Panc1 (cell line): ENCODE measurements around the gene RNU1-4. TPM values are rescaled to one million over a fixed set of nuclear protein-coding genes. Genes with fewer than 3 reads are reported as not detected.
A peak's percentile ranks its signal among the peaks of the same experiment; 100 is the strongest.
"Not testable (repeated sequence)": the region's sequence is repeated elsewhere in the genome, so short reads cannot be mapped to it uniquely, and the experiment has no call there.

ENCODE experiments used
- ATAC-seq: fragments of 200-7000 bp; cut with Tn5 transposase; 2 replicates; pipeline ENCODE4 v1.9.1; 2020; ENCODE audit warnings: mild to moderate bottlenecking, moderate library complexity
- BruUV-seq: library from RNA; stranded (reverse); fragments of 400-500 nt; replicated peaks from 2 replicates; lab custom pipeline; 2021; lab: Mats Ljungman, UMichigan
- CTCF ChIA-PET: fragments of 300-600 bp; sonication (Branson Sonifier 250); formaldehyde crosslinking; loops from one replicate; lab custom pipeline; 2022; ENCODE audit warnings: antibody characterized with exemption; lab: Charles Lee
- POLR2A ChIA-PET: fragments of 300-600 bp; sonication (Branson Sonifier 250); formaldehyde crosslinking; loops from one replicate; lab custom pipeline; 2022; ENCODE audit warnings: antibody characterized with exemption; lab: Charles Lee
- DNase-seq: peaks from one replicate; pipeline ENCODE4 v3.0.0-alpha.2; 2010; ENCODE audit warnings: low read depth, low spot score
- H3K27ac ChIP-seq: 2 replicates; pipeline ENCODE4 v1.5.1; 2011; ENCODE audit warnings: mild to moderate bottlenecking, low read length, inconsistent platforms
- H3K27me3 ChIP-seq: fragments of 200-500 bp; sonication (Bioruptor generic); 2 replicates; pipeline ENCODE4 v1.6.0; 2014; ENCODE audit warnings: low read length, inconsistent platforms; ENCODE audit not compliant: control insufficient read depth, insufficient read depth
- H3K36me3 ChIP-seq: fragments of 200-500 bp; sonication (Bioruptor generic); 2 replicates; pipeline ENCODE4 v1.5.1; 2014; ENCODE audit warnings: inconsistent platforms, mild to moderate bottlenecking, low read length, moderate library complexity; ENCODE audit not compliant: control insufficient read depth, insufficient read depth
- H3K4me1 ChIP-seq: 2 replicates; pipeline ENCODE4 v1.5.1; 2011; ENCODE audit warnings: inconsistent platforms, mild to moderate bottlenecking, low read length, moderate library complexity; ENCODE audit not compliant: control insufficient read depth, insufficient read depth
- H3K4me3 ChIP-seq, 2 experiments: 2 replicates each; pipeline ENCODE4 v1.5.1; 2011 to 2012; ENCODE audit warnings: low read depth in 2 of 2, low read length in 2 of 2, mild to moderate bottlenecking in 2 of 2, inconsistent platforms in 1 of 2, moderate library complexity in 1 of 2
- H3K9me3 ChIP-seq: fragments of 200-500 bp; sonication (Bioruptor generic); 2 replicates; pipeline ENCODE4 v1.5.1; 2014; ENCODE audit warnings: low read depth, mild to moderate bottlenecking, inconsistent platforms, low read length, moderate library complexity; ENCODE audit not compliant: control insufficient read depth, insufficient read depth
- in situ Hi-C: cut with HindIII; loops from 2 replicates; pipeline ENCODE4 v1.10.0; 2016; ENCODE audit warnings: low sequenced_read_pairs, low pct_unique_long_range_greater_than_20kb
- intact Hi-C: fragments of 100-400 bp; cut with micrococcal nuclease; formaldehyde crosslinking; loops from one replicate; pipeline ENCODE4 v1.10.0; 2022; ENCODE audit not compliant: unreplicated experiment
- total RNA-seq: library from RNA; stranded (reverse); gene quantifications from one replicate; pipeline ENCODE4 v1.2.1, GENCODE V29; 2021; ENCODE audit not compliant: unreplicated experiment

Gene RNU1-4
- total RNA-seq, 1 experiment from 2014 or later: 1,290 TPM

- BruUV-seq, POLR2A ChIA-PET, intact Hi-C loops: not testable (repeated sequence)
Measured at GRCh38 chr1:16696507-16697150, 43.7 kb upstream of the RNU1-4 start.

GRCh38 chr1:16697152-16697551, 43.2 kb upstream of the RNU1-4 start:
- CTCF ChIA-PET, POLR2A ChIA-PET, H3K27me3 ChIP-seq, H3K9me3 ChIP-seq, H3K27ac ChIP-seq, H3K4me1 ChIP-seq, ATAC-seq, BruUV-seq, H3K4me3 ChIP-seq, intact Hi-C loops, DNase-seq, in situ Hi-C loops, H3K36me3 ChIP-seq: not testable (repeated sequence)

More at GRCh38 chr1:16696507-16697150, 43.7 kb upstream of the RNU1-4 start:
- ATAC-seq: peak; percentile 32
- H3K27ac ChIP-seq, H3K9me3 ChIP-seq, H3K4me1 ChIP-seq, H3K4me3 ChIP-seq, DNase-seq, H3K36me3 ChIP-seq, H3K27me3 ChIP-seq, in situ Hi-C loops, CTCF ChIA-PET: not testable (repeated sequence)

- intact Hi-C loops, ATAC-seq, H3K27ac ChIP-seq, CTCF ChIA-PET, DNase-seq, BruUV-seq, in situ Hi-C loops, H3K27me3 ChIP-seq, POLR2A ChIA-PET, H3K4me3 ChIP-seq, H3K4me1 ChIP-seq, H3K9me3 ChIP-seq, H3K36me3 ChIP-seq: not testable (repeated sequence)
Measured at GRCh38 chr1:16699440-16699839, 40.9 kb upstream of the RNU1-4 start.

GRCh38 chr1:16700138-16700895, 40.0 kb upstream of the RNU1-4 start:
- CTCF ChIA-PET: interaction anchor here (0.7 kb wide), 1 partner anchor 9 kb away, joined by 3 read pairs; no protein-coding TSS in a partner anchor
- intact Hi-C loops, BruUV-seq, H3K4me3 ChIP-seq, ATAC-seq, in situ Hi-C loops, H3K27ac ChIP-seq, H3K27me3 ChIP-seq, DNase-seq, H3K4me1 ChIP-seq, H3K36me3 ChIP-seq, H3K9me3 ChIP-seq, POLR2A ChIA-PET: not testable (repeated sequence)

- intact Hi-C loops: not testable (repeated sequence)
Measured at GRCh38 chr1:16701189-16701588, 39.1 kb upstream of the RNU1-4 start.

GRCh38 chr1:16702280-16702679, 38.0 kb upstream of the RNU1-4 start:
- BruUV-seq, POLR2A ChIA-PET: not testable (repeated sequence)
- CTCF ChIA-PET: interaction anchor here (0.6 to 1.0 kb wide), 2 partner anchors 8 to 308 kb away, joined by 3 to 5 read pairs; no protein-coding TSS in a partner anchor

More at GRCh38 chr1:16701189-16701588, 39.1 kb upstream of the RNU1-4 start:
- H3K27ac ChIP-seq, POLR2A ChIA-PET, H3K4me1 ChIP-seq, H3K36me3 ChIP-seq, in situ Hi-C loops, H3K27me3 ChIP-seq, DNase-seq, ATAC-seq, H3K9me3 ChIP-seq, H3K4me3 ChIP-seq, BruUV-seq: not testable (repeated sequence)
- CTCF ChIA-PET: interaction anchor here (1.2 kb wide), 1 partner anchor 10 kb away, joined by 3 read pairs; no protein-coding TSS in a partner anchor

GRCh38 chr1:16703141-16703540, 37.2 kb upstream of the RNU1-4 start:
- POLR2A ChIA-PET, H3K27me3 ChIP-seq, H3K36me3 ChIP-seq, H3K9me3 ChIP-seq, H3K4me3 ChIP-seq, DNase-seq, in situ Hi-C loops, H3K27ac ChIP-seq, intact Hi-C loops, H3K4me1 ChIP-seq, BruUV-seq: not testable (repeated sequence)
- ATAC-seq: peak; percentile 57
- CTCF ChIA-PET: interaction anchor here (1.0 kb wide), 1 partner anchor 9 kb away, joined by 3 read pairs; no protein-coding TSS in a partner anchor

More at GRCh38 chr1:16702280-16702679, 38.0 kb upstream of the RNU1-4 start:
- H3K4me1 ChIP-seq, H3K9me3 ChIP-seq, H3K36me3 ChIP-seq, intact Hi-C loops, H3K27ac ChIP-seq, H3K27me3 ChIP-seq, DNase-seq, in situ Hi-C loops, H3K4me3 ChIP-seq, ATAC-seq: not testable (repeated sequence)
